Keratinocyte (primary cell): ENCODE results near the gene C1orf167. TPM values are rescaled to one million over a fixed set of nuclear protein-coding genes. Genes with fewer than 3 reads are reported as not detected.

Source experiments
- DNase-seq: peaks from one replicate; pipeline ENCODE4 v3.0.0-alpha.2; 2011; ENCODE audit warnings: low read depth, missing footprints, low spot score
- FAIRE-seq: peaks from 2 replicates; lab custom pipeline; 2011; peaks lifted over from hg19 to GRCh38; lab: Jason Lieb, UNC
- H2AFZ ChIP-seq: 2 replicates; pipeline ENCODE4 v1.6.0; 2012; ENCODE audit warnings: low read length, control low read depth, inconsistent platforms; ENCODE audit not compliant: control insufficient read depth
- H3K27ac ChIP-seq: 2 replicates; pipeline ENCODE4 v1.5.1; 2011; ENCODE audit warnings: low read length; ENCODE audit not compliant: control insufficient read depth, insufficient read depth
- H3K27me3 ChIP-seq: 3 replicates; pipeline ENCODE4 v1.6.0; 2011; ENCODE audit warnings: low read length; ENCODE audit not compliant: control insufficient read depth, insufficient read depth; ENCODE audit errors: extremely low read depth
- H3K36me3 ChIP-seq, 2 experiments: 2 replicates in 1 of 2; 3 replicates in 1 of 2; pipeline ENCODE4 v1.5.1; 2011; ENCODE audit warnings: low read length in 2 of 2, mild to moderate bottlenecking in 1 of 2; ENCODE audit not compliant: control insufficient read depth in 2 of 2, insufficient read depth in 2 of 2; ENCODE audit errors: extremely low read depth in 1 of 2
- H3K4me1 ChIP-seq: 3 replicates; pipeline ENCODE4 v1.5.1; 2011; ENCODE audit warnings: low read length; ENCODE audit not compliant: control insufficient read depth, insufficient read depth; ENCODE audit errors: extremely low read depth
- H3K4me2 ChIP-seq: 3 replicates; pipeline ENCODE4 v1.6.0; 2011; ENCODE audit warnings: low read depth, low read length; ENCODE audit not compliant: control insufficient read depth, insufficient read depth; ENCODE audit errors: extremely low read depth
- H3K4me3 ChIP-seq, 3 experiments: fragments of 200-600 bp in 1 of 3; sonication (generic) in 1 of 3; 2 replicates in 2 of 3; 3 replicates in 1 of 3; pipeline ENCODE4 v1.5.1; 2011 to 2016; ENCODE audit warnings: low read length in 3 of 3, mild to moderate bottlenecking in 3 of 3, control low read depth in 2 of 3, inconsistent platforms in 1 of 3, low read depth in 1 of 3, mixed read lengths in 1 of 3, mixed run types in 1 of 3, moderate library complexity in 1 of 3; ENCODE audit not compliant: control insufficient read depth in 2 of 3, insufficient read depth in 2 of 3; ENCODE audit errors: extremely low read depth in 1 of 3
- H3K79me2 ChIP-seq: 2 replicates; pipeline ENCODE4 v1.6.0; 2012; ENCODE audit warnings: low read length; ENCODE audit not compliant: control insufficient read depth, insufficient read depth
- H3K9ac ChIP-seq: 3 replicates; pipeline ENCODE4 v1.6.0; 2011; ENCODE audit warnings: low read length; ENCODE audit not compliant: control insufficient read depth, insufficient read depth; ENCODE audit errors: extremely low read depth
- H3K9me1 ChIP-seq: 3 replicates; pipeline ENCODE4 v1.6.0; 2011; ENCODE audit warnings: low read length; ENCODE audit not compliant: control insufficient read depth, insufficient read depth; ENCODE audit errors: extremely low read depth
- H3K9me3 ChIP-seq: 2 replicates; pipeline ENCODE4 v1.5.1; 2012; ENCODE audit warnings: low read depth, low read length; ENCODE audit not compliant: control insufficient read depth
- H4K20me1 ChIP-seq: 3 replicates; pipeline ENCODE4 v1.6.0; 2011; ENCODE audit warnings: low read length; ENCODE audit not compliant: control insufficient read depth, insufficient read depth; ENCODE audit errors: extremely low read depth
- CTCF ChIP-seq, 3 experiments: IDR thresholded peaks in 1 of 3; conservative IDR thresholded peaks in 1 of 3; optimal IDR thresholded peaks in 1 of 3; 2 replicates in 2 of 3; 3 replicates in 1 of 3; pipeline versions ENCODE3 to v1.5.1; 2011; ENCODE audit warnings: low read length in 3 of 3, mild to moderate bottlenecking in 3 of 3, moderate library complexity in 2 of 3, control low read depth in 1 of 3, inconsistent platforms in 1 of 3; ENCODE audit not compliant: insufficient read depth in 2 of 3; ENCODE audit errors: extremely low read depth in 1 of 3
- EZH2 ChIP-seq: IDR thresholded peaks from one replicate; pipeline ENCODE4 v1.6.1; 2012; ENCODE audit warnings: inconsistent platforms, mild to moderate bottlenecking, low read length, moderate library complexity
- dilution Hi-C: fragments of 300-500 bp; cut with MboI; formaldehyde crosslinking; loops from one replicate; pipeline ENCODE4 v1.7.0; 2020; ENCODE audit warnings: low sequenced_read_pairs; ENCODE audit not compliant: extremely low pct_ligation_motif_present
- polyA plus RNA-seq, 5 experiments: library from polyadenylated mRNA; depleted of rRNA in 3 of 5; stranded (reverse) in 3 of 5; stranded (forward) in 1 of 5; unstranded in 1 of 5; fragments of >200 nt; gene quantifications; 1 replicate in 1 of 5; 2 replicates in 3 of 5; 3 replicates in 1 of 5; pipeline versions ENCODE4 v1.2.1 to v1.2.3, GENCODE V29; 2011 to 2012; ENCODE audit warnings: missing spikeins in 2 of 5, low read depth in 1 of 5, low replicate concordance in 1 of 5

C1orf167 gene
- polyA plus RNA-seq, 1 donor (not counting 4 experiments of a cell fraction or from before 2014, with no cell fraction given), result not detected

- Histone ChIP-seq H2AFZ (no peak overlapping the region), H3K27me3 (no peaks in the 10 kb centered on the region), H3K9me3 (no peaks in the 10 kb centered on the region), H3K27ac (no peak overlapping the region), H3K4me2 (no peak overlapping the region), H3K79me2 (peaks cover 8% of the 10 kb centered on the region), H3K9ac (no peak overlapping the region), H3K4me1 (peaks cover 38% of the 10 kb centered on the region), H3K4me3 (no peak overlapping the region), H3K9me1 (peaks cover 3% of the 10 kb centered on the region), H4K20me1 (no peaks in the 10 kb centered on the region), H3K36me3 (peaks cover 0 to under 1% of the 10 kb centered on the region in 2 experiments)
- DNase-seq (no peak), FAIRE-seq (no peak)
- dilution Hi-C loops, result no loop called here
- TF ChIP-seq EZH2, result no peak
- TF ChIP-seq CTCF (optimal IDR thresholded peaks at IDR 0.05 in 1 of 3, IDR thresholded peaks at IDR 0.05 in 1 of 3, conservative IDR thresholded peaks at IDR 0.05 in 1 of 3; ENCODE audit: extremely low read depth in 1 of 3, insufficient read depth in 2 of 3, low read length in 3 of 3), result no peak
These were observed 28.7 kb upstream of the C1orf167 start for GRCh38 chr1:11733306-11733705.

GRCh38 chr1:11735531-11735853, 26.5 kb upstream of the C1orf167 start:
- no peak for DNase-seq
- peaks cover 16% of the 10 kb centered on the region for H3K79me2 ChIP-seq
- no peaks in the 10 kb centered on the region for H3K9me3 ChIP-seq
- no peak for TF ChIP-seq CTCF (optimal IDR thresholded peaks at IDR 0.05 in 1 of 3, IDR thresholded peaks at IDR 0.05 in 1 of 3, conservative IDR thresholded peaks at IDR 0.05 in 1 of 3; ENCODE audit: extremely low read depth in 1 of 3, insufficient read depth in 2 of 3, low read length in 3 of 3)
- TF ChIP-seq EZH2, result no peak
- H3K4me3 ChIP-seq, result peak overlapping the region in 1 of 3 experiments; percentile 86
- H2AFZ ChIP-seq, result peak overlapping the region; percentile 60
- peak overlapping the region; percentile 98 for H3K4me2 ChIP-seq
- no peak for FAIRE-seq
- peak overlapping the region; percentile 98 for H3K27ac ChIP-seq
- H3K36me3 ChIP-seq, result peaks cover 0 to 5% of the 10 kb centered on the region in 2 experiments
- H4K20me1 ChIP-seq, result no peaks in the 10 kb centered on the region
- peak overlapping the region; percentile 94 for H3K9ac ChIP-seq
- dilution Hi-C loops, result no loop called here
- no peaks in the 10 kb centered on the region for H3K27me3 ChIP-seq
- peaks cover 42% of the 10 kb centered on the region for H3K4me1 ChIP-seq
- H3K9me1 ChIP-seq, result peaks cover 3% of the 10 kb centered on the region
